Sciatic nerve (tissue), 2 donors: ENCODE data around the gene PRR3. TPM values are rescaled to one million over a fixed set of nuclear protein-coding genes. Genes with fewer than 3 reads are reported as not detected.
"Not testable (repeated sequence)": the region's sequence is repeated elsewhere in the genome, so short reads cannot be mapped to it uniquely, and the experiment has no call there.

Source experiments
- ATAC-seq: fragments of 200-7000 bp; cut with Tn5 transposase; one replicate; pipeline ENCODE4 v1.9.1; 2020; ENCODE audit warnings: mild to moderate bottlenecking, moderate library complexity
- DNase-seq: peaks from one replicate; pipeline ENCODE4 v3.0.0-alpha.2; 2020; ENCODE audit warnings: low spot score
- intact Hi-C: fragments of 100-400 bp; cut with DNase I; formaldehyde crosslinking; loops from one replicate; pipeline ENCODE4 v1.14.2; 2022
- total RNA-seq: library from RNA; stranded (reverse); fragmentation: NEBNext Ultra II Directional; extraction: Animal tissue kit (Norgen Biotek cat#: 25700); gene quantifications from one replicate; pipeline ENCODE4 v1.2.1, GENCODE V29; 2021
- donor health status: DM: no; HTN: no; CAD: no.
- donor health status: DM: no; HTN: no; CAD: no.

Gene PRR3, protein sequence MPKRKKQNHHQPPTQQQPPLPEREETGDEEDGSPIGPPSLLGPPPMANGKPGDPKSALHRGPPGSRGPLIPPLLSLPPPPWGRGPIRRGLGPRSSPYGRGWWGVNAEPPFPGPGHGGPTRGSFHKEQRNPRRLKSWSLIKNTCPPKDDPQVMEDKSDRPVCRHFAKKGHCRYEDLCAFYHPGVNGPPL
- 10.9 TPM for total RNA-seq

DNA sequence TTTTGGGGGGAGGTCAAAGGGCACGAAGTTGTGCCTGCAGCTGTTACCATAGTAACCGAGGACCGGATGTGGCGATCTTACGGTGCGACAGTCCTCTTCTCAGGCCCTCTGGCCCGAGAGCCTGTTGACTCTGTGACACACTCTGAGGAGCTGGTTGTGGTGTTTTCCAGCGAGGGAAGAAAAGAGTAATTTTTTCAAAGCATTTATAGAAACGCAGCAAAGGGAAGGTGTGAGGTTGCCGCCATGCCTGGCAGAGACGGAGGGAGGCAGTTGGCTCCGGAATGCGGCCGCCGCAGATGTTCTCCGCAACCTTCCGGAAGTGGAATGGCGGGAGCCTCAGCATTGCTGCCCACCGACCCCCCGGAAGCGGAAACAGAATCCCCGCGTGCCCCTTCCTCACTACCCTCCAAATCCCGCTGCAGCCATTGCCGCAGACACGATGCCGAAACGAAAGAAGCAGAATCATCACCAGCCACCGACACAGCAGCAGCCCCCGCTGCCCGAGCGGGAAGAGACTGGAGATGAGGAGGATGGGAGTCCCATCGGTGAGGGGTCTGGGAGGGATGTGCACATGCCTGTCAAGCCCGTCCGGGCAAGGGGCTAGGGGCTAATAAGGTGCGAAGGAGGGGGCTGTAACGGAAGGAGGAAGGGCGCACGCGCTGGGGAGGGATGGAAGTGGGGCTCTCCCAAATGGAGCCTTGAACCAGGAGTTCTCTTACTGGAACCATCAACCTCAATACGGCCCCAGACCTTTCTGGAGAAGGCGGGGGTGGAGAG, at the start of gene PRR3:
Gene PRR3, plus strand, starts transcription at position 390 of the 777 bp plus-strand sequence. Its CDS starts 50 bp downstream, at position 440.
- DNase-seq (peak; percentile 92), ATAC-seq (peak; percentile 93)
- intact Hi-C loops: no loop called here

DNA sequence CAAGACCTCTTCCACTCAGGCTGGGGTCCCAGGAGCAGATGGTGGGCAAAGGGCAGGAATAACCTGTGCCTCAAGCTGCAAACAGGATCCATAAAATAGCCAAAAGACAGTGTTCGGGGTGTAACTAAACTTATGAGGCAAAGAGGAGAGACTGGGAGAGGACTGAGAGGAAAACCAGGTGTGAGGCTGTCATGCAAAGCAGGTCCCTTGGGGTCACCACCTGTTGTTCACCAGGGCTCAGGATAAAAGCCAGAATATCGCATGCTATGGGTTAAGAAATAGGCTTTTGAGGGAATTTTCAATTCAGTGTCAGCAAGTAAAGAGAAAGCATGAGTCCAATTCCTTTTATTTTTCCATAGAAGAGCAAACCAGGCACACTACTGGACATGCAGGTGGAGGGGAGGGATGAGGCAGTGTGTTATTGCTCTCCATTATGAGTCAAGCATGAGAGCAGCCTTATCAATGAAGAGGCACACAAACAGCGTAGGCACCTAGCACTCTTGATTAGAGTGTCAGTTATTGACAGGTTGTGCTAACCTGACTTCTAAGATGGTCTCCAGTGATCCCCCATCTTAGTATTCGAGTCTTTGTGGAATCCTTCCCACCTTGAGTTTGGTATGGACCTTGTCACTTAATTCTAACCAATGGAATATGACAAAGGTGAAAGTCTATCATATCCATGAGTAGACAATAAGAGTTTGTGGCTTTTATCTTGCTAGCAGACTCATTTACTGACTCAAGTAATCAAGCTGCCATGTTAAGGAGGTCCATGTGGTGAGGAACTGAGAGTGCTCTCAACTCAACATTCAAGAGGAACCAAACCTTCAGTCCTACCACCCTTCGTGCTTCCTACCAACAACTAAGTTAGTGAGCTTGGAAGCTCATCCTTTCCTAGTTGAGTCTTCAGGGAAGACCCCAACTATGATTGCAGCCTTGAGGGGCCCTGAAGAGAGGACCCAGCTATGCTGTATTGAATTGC, 49.0 kb upstream of the PRR3 start:
- intact Hi-C loops: no loop called here
- ATAC-seq (no peak), DNase-seq (no peak)

DNA sequence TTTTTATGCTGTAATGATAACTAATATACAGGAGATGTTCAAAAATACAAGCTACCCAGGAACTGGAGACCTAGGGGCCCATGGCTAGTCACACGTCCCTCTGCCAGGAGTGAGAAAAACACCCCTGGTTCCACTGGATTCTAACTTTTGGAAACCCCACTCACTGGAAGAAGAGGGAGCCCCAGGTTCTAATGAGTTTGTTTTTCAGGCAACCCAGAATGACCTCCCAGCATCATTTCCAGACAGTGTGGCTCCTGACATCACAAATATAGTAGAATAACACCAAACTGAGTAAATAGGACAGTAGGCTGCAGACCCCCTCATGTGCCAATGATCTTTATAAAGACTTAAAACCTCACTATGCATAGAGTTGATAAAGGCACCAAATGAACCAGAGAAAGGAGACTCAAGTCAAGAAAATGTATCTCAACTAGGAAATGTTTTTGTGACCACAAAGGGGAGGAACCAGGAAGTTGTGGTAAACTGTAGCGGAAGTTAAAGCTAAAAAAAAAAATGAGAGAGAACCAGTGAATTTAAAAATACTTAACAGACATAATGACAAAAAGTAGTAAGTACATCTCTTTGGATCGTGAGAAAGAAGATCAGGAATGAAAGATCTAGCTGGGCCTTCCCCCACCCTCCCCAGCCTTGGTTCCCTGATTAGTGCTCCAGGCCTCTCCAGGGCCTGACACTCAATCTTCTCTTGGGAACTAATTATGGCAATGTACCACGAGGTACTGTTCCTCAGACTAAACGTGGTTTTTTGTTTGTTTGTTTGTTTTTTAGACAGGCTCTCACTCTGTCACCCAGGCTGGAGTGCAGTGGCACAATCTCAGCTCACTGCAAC, 48.0 kb upstream of the PRR3 start:
- no peak for ATAC-seq
- no peak for DNase-seq
- intact Hi-C loops: no loop called here

DNA sequence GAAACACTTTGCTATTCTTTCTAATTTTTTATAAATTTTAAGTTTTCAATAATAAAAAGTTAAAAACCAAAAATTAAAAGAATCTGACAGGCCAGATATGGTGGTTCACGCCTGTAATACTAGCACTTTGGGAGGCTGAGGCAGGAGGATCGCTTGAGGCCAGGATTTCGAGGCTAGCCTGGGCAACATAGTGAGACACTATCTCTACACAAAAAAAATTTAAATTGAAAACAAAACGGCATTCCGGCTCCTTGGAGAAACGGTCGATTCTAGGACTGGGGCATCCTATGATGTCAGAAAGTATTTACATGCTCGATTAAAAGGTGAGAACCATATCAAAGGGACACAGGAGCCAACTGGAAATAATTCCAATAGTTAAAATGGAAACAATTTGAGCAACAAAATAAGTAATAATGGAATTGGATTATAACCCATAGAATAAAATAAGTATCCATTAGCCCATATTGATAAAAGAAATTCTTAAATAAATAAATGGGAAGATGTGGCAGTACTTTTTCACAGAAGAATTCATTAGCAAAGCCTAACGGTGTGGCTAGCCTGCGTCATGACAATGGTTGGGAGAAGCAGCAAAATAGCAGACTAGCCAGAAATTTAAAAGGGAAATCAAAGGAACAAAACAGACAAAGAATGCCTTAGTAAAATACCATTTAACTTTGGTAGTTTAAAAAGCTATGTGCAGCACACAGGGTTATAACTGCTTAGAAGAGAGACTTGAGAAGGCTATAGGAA, 46.5 kb upstream of the PRR3 start:
- no peak for ATAC-seq
- intact Hi-C loops: no loop called here

DNA sequence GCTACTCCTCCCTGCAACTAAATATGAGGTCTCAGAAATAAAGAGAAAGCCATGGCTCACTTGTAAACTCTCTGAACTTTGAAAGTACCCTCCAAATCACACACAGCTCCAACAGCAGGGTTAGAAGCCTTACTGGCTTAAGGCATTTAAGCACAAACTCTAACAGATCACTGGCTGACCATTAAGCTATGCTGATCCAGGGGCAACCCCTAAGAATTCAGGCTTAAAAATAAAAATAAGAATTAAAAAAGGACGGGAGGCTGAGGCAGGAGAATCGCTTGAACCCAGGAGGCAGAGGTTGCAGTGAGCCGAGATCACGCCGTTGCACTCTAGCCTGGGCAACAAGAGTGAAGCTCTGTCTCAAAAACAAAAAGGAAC, 45.9 kb upstream of the PRR3 start:
- intact Hi-C loops: no loop called here
- DNase-seq (no peak), ATAC-seq (no peak)

More for the DNA sequence above, 46.5 kb upstream of the PRR3 start:
- DNase-seq: no peak

DNA sequence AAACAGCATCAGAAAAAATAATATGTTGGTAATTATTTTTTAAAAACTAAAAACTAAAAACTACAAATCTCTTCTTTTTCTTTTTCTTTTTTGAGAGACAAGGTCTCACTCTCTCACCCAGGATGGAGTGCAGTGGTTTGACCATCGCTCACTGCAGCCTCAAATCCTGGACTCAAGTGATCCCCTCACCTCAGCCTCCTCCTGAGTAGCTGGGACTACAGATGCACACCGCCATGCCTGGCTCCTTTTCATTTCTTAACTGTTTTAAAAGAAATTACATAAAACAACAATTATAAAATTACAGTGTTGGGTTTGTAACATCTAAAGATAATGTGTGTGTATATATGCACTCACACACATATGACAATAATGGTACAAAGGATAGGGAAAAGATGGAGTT, 43.6 kb upstream of the PRR3 start:
- ATAC-seq (no peak), DNase-seq (no peak)
- intact Hi-C loops: no loop called here

DNA sequence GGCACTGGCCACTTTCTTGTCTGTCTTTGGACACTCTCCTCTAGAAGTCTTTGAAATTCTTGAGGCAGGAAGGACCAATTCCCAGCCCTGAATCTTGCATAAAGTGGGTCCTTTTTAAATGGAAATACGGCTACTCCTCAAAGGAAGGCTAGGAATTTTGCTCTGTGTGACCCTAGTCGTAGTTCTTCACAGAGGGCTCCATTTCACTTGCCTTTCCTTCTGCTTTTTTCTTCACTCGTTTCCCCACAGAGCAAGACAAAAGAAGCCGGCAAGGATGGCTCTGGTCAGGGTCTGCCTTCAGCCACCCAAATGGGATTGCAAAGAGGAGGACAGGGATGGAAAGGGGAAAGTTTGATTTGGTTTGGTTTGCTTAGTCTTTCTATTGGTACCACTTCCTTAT, 42.0 kb upstream of the PRR3 start:
- intact Hi-C loops: no loop called here
- DNase-seq (no peak), ATAC-seq (no peak)

DNA sequence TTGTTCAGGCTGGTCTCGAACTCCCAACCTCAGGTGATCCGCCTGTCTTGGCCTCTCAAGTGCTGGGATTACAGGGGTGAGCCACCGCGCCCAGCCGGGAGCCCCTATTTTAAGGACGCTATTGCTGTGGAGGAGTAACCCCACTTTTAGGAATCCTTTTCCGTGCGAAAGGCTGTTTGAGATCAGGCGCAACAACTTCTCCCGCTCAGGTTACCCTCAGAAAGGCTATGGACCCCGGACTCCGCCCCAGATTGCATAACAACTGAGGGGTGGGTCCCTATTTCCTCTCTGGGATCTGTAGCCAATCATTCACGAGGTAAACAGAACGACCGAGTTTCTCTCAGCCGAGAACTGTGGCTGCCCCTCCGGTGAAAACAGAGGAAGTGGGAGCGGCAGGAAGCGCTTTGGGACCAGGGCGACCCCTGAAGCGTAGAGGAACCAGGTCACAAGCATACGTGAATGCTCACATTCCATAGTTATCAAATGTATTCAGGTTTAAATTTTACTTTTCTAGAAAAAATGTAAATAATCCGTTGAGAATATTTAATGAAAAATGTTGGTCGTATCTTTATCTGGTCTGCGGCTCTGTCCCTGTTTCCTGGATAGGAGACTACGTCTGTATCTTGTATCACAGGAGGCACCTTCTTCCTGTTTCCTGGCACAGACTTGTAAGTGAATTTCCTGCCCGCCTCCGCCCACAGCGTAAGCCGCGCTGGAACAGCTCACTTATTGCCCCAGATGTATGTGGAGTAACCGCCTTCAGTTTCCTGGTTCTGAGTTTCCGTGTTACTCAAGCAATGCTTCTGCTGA, 40.9 kb upstream of the PRR3 start:
- intact Hi-C loops: no loop called here
- ATAC-seq (peak; percentile 99), DNase-seq (peak; percentile 91)

DNA sequence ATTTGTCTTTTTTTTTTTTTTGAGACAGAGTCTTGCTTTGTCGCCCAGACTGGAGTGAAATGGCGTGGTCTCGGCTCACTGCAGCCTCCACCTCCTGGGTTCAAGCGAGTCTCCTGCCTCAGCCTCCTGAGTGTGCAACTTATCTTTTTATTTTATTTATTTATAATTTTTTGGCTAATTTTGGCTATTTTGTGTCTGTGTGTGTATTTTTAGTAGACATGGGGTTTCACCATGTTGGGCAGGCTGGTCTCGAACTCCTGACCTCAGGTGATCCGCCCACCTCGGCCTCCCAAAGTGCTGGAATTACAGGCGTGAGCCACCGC, 40.4 kb upstream of the PRR3 start:
- intact Hi-C loops, DNase-seq, ATAC-seq: not testable (repeated sequence)

DNA sequence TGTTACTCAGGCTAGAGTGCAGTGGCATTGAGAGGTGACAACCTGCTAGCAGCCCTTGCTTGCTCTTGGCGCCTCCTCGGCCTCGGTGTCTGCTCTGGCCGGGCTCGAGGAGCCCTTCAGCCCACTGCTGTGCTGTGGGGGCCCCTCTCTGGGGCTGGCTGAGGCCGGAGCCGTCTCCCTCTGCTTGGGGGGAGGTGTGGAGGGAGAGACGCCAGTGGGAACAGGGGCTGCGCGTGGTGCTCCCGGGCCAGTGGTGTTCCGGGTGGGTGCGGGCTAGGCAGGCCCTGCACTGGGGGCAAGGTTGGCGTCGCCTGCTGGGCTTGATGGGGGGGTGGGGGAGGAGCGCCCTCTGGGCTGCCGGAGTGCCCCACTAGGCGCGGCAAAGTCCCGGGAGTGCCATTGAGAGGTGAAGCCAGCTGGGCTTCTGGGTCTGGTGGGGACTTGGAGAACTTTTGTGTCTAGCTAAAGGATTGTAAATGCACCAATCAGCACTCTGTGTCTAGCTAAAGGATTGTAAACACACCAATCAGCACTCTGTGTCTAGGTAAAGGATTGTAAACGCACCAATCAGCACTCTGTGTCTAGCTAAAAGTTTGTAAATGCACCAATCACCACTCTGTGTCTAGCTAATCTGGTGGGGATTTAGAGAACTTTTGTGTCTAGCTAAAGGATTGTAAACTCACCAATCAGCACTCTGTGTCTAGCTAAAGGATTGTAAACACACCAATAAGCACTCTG, 39.2 kb upstream of the PRR3 start:
- intact Hi-C loops, ATAC-seq, DNase-seq: not testable (repeated sequence)

DNA sequence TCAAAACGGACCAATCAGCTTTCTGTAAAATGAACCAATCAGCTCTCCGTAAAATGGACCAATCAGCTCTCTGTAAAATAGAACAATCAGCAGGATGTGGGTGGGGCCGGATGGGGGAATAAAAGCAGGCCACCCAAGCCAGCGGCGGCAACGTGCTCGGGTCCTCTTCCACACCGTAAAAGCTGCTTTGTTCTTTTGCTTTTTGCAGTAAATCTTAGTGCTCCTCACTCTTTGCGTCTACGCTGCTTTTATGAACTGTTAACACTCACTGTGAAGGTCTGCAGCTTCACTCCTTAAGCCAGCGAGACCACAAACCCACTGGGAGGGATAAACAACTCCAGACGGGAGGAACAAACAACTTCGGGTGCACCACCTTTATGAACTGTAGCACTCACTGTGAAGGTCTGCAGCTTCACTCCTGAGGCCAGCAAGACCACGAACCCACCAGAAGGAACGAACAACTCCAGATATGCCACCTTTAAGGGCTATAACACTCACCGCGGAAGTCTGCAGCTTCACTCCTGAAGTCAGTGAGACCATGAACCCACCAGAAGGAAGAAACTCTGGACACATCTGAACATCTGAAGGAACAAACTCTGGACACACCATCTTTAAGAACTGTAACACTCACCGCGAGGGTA, 38.5 kb upstream of the PRR3 start:
- DNase-seq, intact Hi-C loops, ATAC-seq: not testable (repeated sequence)

DNA sequence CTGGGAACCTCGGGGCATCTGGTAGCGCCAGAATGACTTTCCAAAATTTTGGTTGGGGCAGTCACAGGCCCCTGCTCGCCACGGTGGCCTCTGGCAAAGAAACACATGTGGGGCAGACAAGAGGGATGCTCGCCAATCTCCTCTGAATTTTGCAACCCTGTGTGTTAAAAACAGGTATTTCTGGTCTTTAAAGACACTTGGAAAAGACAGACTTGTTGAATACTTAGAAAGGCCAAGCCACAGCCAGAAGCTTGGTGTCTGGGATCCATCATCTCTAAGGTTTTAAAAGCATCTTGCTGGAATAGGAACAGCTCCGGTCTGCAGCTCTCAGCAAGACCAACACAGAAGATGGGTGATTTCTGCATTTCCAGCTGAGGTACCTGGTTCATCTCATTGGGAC, 36.6 kb upstream of the PRR3 start:
- DNase-seq (no peak), ATAC-seq (no peak)
- intact Hi-C loops: no loop called here

DNA sequence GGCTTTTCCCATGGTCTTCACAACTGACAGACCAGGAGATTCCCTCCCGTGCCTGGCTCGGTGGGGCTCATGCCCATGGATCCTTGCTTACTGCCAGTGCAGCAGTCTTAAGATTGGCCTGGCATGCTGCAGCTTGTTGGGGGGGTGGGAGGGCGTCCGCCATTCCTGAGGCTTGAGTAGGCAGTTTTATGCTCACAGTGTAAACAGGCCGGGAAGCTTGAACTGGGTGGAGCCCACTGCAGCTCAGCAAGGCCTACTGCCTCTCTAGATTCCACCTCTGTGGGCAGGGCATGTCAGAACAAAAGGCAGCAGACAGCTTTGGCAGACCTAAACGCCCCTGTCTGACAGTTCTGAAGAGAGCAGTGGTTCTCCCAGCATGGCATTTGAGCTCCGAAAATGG, 36.0 kb upstream of the PRR3 start:
- ATAC-seq, DNase-seq, intact Hi-C loops: not testable (repeated sequence)

DNA sequence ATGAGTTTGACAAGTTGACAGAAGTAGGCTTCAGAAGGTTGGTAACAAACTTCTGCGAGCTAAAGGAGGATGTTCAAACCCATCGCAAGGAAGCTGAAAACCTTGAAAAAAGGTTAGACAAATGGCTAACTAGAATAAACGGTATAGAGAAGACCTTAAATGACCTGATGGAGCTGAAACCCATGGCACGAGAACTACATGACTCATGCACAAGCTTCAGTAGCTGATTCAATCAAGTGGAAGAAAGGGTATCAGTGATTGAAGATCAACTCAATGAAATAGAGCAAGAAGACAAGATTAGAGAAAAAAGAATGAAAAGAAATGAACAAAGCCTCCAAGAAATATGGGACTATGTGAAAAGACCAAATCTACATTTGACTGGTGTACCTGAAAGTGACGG, 35.1 kb upstream of the PRR3 start:
- DNase-seq, ATAC-seq, intact Hi-C loops: not testable (repeated sequence)

DNA sequence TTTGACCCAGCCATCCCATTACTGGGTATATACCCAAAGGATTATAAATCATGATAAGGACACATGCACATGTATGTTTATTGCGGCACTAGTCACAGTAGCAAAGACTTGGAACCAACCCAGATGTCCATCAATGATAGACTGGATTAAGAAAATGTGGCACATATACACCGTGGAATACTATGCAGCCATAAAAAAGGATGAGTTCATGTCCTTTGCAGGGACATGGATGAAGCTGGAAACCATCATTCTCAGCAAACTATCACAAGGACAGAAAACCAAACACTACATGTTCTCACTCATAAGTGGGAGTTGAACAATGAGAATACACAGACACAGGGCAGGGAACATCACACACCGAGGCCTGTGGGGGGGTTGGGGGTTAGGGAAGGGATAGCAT, 30.7 kb upstream of the PRR3 start:
- intact Hi-C loops, DNase-seq, ATAC-seq: not testable (repeated sequence)

DNA sequence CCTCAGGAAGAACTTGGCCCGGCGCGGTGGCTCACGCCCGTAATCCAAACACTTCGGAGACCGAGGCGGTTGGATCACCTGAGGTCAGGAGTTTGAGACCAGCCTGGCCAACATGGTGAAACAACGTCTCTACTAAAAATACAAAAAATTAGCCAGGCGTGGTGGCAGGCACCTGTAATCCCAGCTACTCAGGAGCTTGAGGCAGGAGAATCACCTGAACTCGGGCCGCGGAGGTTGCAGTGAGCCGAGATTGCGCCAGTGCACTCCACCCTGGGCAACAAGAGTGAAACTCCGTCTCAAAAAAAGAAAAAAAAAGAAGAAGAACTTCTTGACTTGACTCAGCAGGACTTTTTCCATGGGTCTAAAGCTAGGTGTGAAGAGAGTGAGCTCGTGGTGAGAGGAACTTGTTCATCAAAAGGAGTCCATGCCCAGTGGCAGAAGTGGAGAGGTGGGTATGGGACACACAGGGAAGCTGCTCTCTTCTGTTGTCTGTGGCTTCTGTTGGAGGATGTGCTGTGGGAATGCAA, 27.7 kb upstream of the PRR3 start:
- ATAC-seq, intact Hi-C loops, DNase-seq: not testable (repeated sequence)
